Activated T-helper 1 cell treated with anti-CD3 and anti-CD28 coated beads, Interleukin-2, amount 50 U/mL, for 16 hours (primary cell): Measurements from ENCODE around the gene SSUH2.
"Not testable (repeated sequence)": the region's sequence is repeated elsewhere in the genome, so short reads cannot be mapped to it uniquely, and the experiment has no call there.

Source experiments
- DNase-seq, 2 donors: peaks; one replicate each; pipeline ENCODE4 v3.0.0-alpha.2; 2020; ENCODE audit warnings: low read depth in 1 of 2, low spot score in 1 of 2

The SSUH2 gene

GRCh38 chr3:8659242-8659641 lies 14.6 kb upstream of the SSUH2 start:
- no peak for DNase-seq

GRCh38 chr3:8658306-8659212 lies 14.0 kb upstream of the SSUH2 start:
- no peak for DNase-seq

- no peak for DNase-seq
These were observed 13.3 kb upstream of the SSUH2 start for GRCh38 chr3:8657804-8658305.

- DNase-seq, result no peak
These were observed 11.6 kb upstream of the SSUH2 start for GRCh38 chr3:8656240-8656639.

- no peak for DNase-seq
These were observed 10.8 kb upstream of the SSUH2 start for GRCh38 chr3:8655387-8655835.

GRCh38 chr3:8654572-8655329 lies 10.2 kb upstream of the SSUH2 start:
- DNase-seq, result not testable (repeated sequence)

GRCh38 chr3:8653800-8654408 lies 9.3 kb upstream of the SSUH2 start:
- no peak for DNase-seq

- DNase-seq, result no peak
These were observed 7.9 kb upstream of the SSUH2 start for GRCh38 chr3:8652324-8652987.

GRCh38 chr3:8651418-8652323 lies 7.1 kb upstream of the SSUH2 start:
- DNase-seq, result no peak

GRCh38 chr3:8650583-8651416 lies 6.2 kb upstream of the SSUH2 start:
- DNase-seq, result no peak

- DNase-seq, result no peak
These were observed 5.2 kb upstream of the SSUH2 start for GRCh38 chr3:8649757-8650156.

- no peak for DNase-seq
These were observed 4.5 kb upstream of the SSUH2 start for GRCh38 chr3:8648909-8649741.

GRCh38 chr3:8647137-8647985 lies 2.8 kb upstream of the SSUH2 start:
- no peak for DNase-seq

- no peak for DNase-seq
These were observed 1.8 kb upstream of the SSUH2 start for GRCh38 chr3:8646313-8646938.

GRCh38 chr3:8645712-8646111 lies 1.1 kb upstream of the SSUH2 start:
- DNase-seq, result no peak

- no peak for DNase-seq
These were observed 769 bp downstream of the SSUH2 start for GRCh38 chr3:8643693-8644365.
